GM19324 (cell line): ENCODE data around the gene IL31.
"Not testable (repeated sequence)": the region's sequence is repeated elsewhere in the genome, so short reads cannot be mapped to it uniquely, and the experiment has no call there.

Experiments
- ATAC-seq: cut with Tn5 transposase; IDR thresholded peaks from one replicate; pipeline ENCODE4 v1.9.1; 2021; ENCODE audit warnings: mild to moderate bottlenecking, moderate library complexity; ENCODE audit not compliant: unreplicated experiment, low FRiP score

IL31 gene

GRCh38 chr12:122194804-122195203, 20.8 kb upstream of the IL31 start:
- ATAC-seq, result no peak

- no peak for ATAC-seq
Observed at GRCh38 chr12:122192441-122192840, 18.4 kb upstream of the IL31 start.

DNA sequence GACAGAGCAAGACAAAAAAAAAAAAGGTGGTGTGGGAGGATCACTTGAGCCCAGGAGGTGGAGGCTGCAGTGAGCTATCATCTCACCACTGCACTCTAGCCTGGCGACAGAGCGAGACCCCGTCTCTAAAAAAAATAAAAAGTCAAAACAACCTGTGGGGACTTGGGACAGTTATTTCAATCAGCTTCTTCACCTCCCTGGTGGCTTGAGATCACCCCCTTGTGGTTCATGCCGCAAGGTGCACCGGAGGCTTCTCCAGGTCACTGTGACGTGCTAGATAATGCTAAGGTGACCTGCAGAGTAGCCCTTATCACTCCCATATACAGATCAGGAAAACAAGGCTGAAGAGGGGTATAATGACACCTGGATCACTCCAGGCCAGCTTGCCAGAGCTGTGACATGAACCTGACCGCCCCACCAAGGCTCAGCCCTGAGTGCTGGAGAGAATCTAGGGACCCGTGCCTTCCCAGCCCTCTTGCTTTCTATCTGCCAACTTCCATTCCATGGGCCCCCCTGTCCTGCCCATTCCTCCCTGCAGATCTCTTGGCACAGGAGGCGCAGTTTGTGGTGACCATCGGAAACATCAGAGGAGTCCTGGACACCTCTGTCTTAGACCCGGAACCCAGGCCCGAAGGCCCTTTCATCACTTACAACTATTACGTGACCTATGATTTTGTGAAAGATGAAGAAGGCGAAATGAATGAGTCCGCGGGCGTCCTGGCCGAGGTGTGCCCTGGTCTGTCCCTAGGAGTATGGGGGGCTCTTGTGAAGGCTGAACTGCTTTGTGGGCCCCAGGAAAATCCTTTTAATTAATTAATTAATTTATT, 17.0 kb upstream of the IL31 start:
- ATAC-seq, result no peak

DNA sequence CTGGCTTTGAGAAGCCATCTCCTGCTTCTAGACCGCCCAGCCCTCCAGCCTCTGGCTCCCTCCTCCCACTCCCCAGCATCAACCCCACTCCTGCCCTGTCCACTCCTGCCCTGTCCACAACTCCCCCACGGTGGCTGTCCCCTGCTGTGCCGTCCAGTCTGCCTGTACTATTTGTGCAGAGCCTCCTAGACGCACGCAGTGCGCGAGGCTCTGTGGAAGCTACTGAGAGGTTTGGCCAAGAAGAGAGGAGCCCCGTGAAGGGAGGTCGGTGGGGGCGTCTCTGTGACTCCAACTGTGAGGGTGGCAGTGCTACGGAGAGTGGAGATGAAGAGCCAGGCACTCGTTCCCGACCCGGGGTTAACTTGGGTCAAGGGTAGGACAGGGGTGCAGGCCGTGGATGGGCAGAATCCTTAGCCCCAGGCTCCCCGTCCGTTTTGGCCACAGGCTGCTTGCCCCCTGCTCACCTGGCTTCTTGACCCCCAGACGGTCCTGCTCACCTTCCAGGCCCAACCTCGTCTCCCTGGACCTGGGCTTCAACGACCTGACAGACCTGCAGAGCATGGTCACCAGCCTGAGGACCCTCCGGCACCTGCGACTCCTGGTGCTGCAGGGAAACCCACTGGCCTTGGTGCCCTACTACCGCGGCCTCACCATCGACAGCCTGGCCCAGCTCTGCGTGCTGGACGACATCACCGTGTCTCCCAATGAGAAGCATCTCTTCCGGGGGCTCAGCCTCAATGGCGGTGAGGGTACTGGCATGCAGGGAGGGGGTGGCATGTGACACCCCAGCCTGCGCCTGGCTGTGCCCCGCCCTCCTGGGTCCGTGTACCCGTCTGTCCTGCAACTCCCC, 15.8 kb upstream of the IL31 start:
- ATAC-seq, result no peak

DNA sequence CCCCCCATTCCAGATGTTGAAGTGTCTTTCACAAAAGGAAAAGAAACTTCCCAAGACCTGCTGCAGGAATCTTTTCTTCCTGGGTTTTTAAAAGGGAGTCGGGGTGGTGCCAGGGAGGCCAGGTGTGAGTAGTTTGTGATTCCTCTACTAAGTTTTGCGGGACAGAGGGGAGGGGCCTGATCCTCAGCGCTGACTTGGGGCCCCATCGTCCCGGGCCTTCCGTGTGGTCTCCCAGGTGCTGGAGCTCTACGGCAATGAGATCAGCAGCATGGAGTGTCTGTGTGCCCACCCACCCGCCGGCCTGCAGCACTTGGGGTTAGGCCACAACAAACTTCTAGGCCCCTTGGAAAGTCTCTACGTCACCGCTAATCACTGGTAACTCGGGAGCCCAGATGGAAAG, 13.4 kb upstream of the IL31 start:
- no peak for ATAC-seq

- no peak for ATAC-seq
Observed at GRCh38 chr12:122185494-122186082, 11.6 kb upstream of the IL31 start.

- ATAC-seq, result no peak
Observed at GRCh38 chr12:122185079-122185478, 11.1 kb upstream of the IL31 start.

GRCh38 chr12:122184517-122184916, 10.5 kb upstream of the IL31 start:
- ATAC-seq, result no peak

DNA sequence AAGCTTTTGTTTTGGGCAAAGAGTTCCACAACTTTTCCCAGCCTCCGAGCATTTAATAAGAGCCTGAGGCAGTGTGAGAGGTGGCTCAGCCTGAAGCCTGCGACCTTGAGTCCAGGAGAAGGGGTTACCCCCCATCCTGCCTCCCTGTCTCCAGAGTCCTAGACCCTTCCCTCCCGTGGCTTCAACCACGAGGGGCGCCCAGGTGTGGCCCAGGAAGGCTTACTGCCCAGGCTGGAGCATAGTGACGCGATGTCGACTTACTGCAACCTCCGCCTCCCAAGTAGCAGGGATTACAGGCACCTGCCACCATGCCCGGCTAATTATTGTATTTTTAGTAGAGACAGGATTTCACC, 9.5 kb upstream of the IL31 start:
- ATAC-seq, result no peak

DNA sequence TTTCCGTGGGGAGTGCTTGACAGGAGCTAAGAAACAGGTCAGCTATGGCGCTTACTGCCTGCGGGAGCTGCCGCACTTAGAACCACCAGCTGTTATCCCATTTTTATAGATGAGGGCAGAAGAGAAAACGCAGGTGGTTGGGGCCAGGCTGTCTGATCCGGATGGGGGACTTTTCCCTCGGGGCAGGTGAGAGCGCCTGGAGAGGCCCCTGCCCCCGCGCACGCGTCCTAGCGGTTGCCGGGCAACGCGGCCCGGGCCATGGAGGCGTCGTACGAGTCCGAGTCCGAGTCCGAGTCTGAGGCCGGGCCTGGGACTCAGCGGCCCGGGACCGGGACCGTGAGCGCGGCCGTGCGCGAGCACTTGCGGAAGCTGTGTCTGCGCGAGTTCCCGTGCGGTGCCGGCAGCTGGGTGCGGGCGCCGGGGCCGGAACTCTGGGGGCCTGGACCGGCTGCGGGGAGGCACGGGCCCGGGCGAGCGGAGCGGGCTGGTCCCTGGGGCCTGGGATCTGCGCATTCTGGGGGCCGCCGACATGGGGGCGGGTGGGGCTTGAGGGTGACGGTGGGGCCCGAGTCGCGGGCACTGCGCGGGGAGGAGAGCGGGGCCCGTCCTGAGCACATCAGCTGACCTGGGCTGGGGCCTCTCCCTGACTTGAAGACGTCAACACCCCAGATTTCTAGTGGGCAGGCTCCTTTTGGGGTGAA, 9.0 kb upstream of the IL31 start, which contains the start of gene LRRC43:
LRRC43 (plus strand) TSS at position 237 of the 701 bp plus-strand sequence; CDS start at position 259, 22 bp downstream.
- ATAC-seq, result no peak

GRCh38 chr12:122176473-122176872, 2.5 kb upstream of the IL31 start:
- ATAC-seq, result not testable (repeated sequence)

GRCh38 chr12:122172262-122172939, 1.6 kb downstream of the IL31 start:
- no peak for ATAC-seq

DNA sequence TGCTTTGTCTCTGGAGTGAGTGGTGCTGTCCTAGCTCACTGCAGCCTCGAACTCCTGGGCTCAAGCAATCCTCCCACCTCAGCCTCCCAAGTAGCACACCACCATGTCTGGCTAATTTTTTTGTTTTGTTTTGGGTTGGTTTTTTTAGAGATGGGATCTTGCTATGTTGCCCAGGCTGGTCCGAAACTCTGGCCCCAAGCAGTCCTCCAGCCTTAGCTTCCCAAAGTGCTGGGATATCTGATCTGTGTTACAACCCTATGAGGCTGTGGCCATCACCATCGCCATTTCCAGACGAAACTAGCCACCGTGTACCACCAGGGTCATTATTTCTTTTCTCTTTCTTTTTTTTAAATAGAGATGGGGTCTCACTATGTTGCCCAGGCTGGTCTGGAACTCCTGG, 2.6 kb downstream of the IL31 start:
- no peak for ATAC-seq

DNA sequence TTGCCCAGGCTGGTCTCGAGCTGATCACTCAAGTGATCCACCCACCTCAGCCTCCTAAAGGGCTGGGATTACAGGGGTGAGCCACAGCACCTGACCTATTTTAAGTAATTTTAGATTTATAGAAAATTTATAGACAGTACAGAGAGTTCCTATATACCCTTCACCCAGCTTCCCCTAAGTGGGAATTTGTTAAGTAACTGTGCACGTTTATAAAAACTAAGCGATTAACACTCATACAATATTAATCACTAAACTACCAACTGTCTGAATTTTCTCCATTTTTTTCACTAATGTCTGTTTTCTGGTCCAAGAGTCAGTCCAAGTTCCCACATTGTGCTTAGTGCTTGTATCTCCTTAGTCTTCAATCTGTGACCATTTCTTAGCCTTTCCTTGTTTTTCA, 5.5 kb downstream of the IL31 start:
- ATAC-seq, result no peak

DNA sequence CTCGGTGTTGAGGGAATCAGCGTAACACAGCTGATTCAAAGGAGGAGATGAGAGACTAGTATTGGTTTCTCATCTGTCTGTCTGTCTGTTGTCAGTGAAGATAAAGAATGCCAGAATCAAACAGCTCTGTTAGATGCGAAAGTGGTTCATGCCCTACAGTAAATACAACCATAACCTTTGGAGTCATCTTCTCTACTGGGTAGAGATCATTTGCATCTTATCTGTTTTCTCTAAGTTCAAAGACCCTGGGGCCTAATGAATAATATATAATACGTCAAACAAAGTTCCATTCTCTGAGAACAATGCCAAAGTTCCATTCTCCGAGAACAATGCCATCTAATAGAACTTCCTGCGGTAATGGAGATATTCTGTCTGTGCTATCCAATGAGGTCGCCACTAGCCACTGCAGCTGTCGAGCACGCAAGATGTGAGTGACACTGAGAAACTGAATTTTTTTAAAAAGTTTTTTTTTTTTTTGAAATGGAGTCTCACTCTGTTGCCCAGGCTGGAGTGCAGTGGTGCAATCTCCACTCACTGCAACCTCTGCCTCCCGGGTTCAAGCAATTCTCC, 6.6 kb downstream of the IL31 start:
- no peak for ATAC-seq

DNA sequence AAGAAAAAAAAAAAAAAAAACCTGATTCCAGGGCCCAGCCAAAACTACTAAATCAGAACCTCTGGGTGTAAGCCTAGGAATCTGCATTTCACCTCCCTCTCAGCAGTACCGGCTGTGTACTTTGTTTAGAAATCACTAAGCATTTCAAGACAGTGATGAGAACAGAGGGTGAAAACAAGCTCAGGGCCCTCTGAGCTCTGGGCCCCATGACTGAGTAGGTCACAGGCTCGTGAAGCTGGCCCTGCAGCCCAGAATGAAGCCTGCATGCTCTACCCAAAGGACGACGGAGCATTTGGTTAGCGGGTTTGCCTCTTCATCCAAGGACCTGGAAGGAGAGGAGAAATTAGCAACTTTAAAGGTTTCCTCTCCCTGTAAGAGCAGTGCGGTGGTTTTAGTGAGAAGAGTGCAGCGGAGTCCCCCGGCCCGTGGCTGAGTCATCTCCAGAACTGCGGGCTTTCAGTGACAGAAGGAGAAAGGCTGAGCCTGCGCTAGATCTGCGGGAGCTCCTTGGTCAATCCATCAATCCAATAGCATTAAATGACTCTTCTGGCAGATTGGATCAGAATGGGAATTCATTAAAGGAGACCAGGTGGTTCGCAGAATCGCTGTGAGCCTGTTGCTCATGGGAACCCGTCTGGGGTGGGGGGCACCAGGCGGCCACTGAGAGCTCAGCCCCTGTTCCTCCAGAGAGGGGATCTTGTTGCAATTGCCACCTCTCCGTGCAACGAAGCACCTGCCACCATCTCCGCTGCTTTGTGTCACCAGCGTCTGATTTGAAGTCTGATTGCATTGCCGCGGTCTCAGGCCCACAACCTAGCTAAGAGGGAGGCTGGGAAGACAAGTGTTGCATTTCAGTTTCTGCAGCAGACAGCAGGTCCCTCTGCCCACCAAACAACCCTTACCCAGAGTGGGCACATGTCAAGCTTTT, 7.3 kb downstream of the IL31 start:
- ATAC-seq, result no peak

DNA sequence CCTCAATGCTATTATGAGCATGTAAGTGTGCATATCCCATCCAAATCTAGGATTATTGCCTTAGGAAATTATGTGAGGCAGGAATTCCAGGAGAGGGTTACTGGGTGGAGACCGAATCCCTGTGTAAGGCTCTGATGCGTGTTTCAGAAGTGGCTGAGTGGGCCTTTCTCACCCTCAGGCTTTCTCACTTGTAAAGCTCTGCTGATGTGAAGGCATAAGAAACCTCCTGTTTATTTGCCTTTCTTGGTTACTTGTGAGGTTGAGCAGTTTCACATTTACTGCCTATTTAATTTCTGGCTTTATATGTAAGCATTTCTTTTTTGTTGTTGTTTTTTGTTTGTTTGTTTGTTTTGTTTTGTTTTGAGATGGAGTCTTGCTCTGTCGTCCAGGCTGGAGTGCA, 11.0 kb downstream of the IL31 start:
- ATAC-seq, result no peak

GRCh38 chr12:122161682-122162081, 12.3 kb downstream of the IL31 start:
- no peak for ATAC-seq

- ATAC-seq, result no peak
Observed at GRCh38 chr12:122160761-122161160, 13.3 kb downstream of the IL31 start.
